ENCODE results near the gene RASGRF2.
"Not testable (repeated sequence)": the region's sequence is repeated elsewhere in the genome, so short reads cannot be mapped to it uniquely, and the experiment has no call there.

RASGRF2 gene

GRCh38 chr5:81247441-81247972 lies 287.3 kb downstream of the RASGRF2 start:
- DNase-seq = no peak

GRCh38 chr5:81249240-81249639 lies 289.1 kb downstream of the RASGRF2 start:
- DNase-seq = no peak

- DNase-seq = no peak
Measured at GRCh38 chr5:81250004-81250403, 289.8 kb downstream of the RASGRF2 start.

- no peak for DNase-seq
Measured at GRCh38 chr5:81251922-81252321, 291.8 kb downstream of the RASGRF2 start.

GRCh38 chr5:81252904-81253303 lies 292.7 kb downstream of the RASGRF2 start:
- no peak for DNase-seq

- DNase-seq = no peak
Measured at GRCh38 chr5:81253875-81254274, 293.7 kb downstream of the RASGRF2 start.

GRCh38 chr5:81254886-81255559 lies 294.9 kb downstream of the RASGRF2 start:
- DNase-seq = no peak

GRCh38 chr5:81256766-81257165 lies 296.6 kb downstream of the RASGRF2 start:
- DNase-seq = no peak

- DNase-seq = not testable (repeated sequence)
Measured at GRCh38 chr5:81262796-81263195, 302.6 kb downstream of the RASGRF2 start.

GRCh38 chr5:81265101-81265500 lies 304.9 kb downstream of the RASGRF2 start:
- no peak for DNase-seq

GRCh38 chr5:81268521-81269196 lies 308.5 kb downstream of the RASGRF2 start:
- no peak for DNase-seq

GRCh38 chr5:81269751-81270393 lies 309.7 kb downstream of the RASGRF2 start:
- no peak for DNase-seq

- DNase-seq = not testable (repeated sequence)
Measured at GRCh38 chr5:81270394-81271027, 310.3 kb downstream of the RASGRF2 start.
